GM18505 (cell line): ENCODE data around the gene CHST7.

Source experiments
- ATAC-seq: cut with Tn5 transposase; IDR thresholded peaks from one replicate; pipeline ENCODE4 v1.9.1; 2021; ENCODE audit not compliant: unreplicated experiment
- POLR2A ChIP-seq: IDR thresholded peaks from 4 replicates; pipeline ENCODE4 v1.6.1; 2011; ENCODE audit warnings: borderline replicate concordance; ENCODE audit not compliant: insufficient read depth, insufficient read length; ENCODE audit errors: extremely low read depth

Gene CHST7

DNA sequence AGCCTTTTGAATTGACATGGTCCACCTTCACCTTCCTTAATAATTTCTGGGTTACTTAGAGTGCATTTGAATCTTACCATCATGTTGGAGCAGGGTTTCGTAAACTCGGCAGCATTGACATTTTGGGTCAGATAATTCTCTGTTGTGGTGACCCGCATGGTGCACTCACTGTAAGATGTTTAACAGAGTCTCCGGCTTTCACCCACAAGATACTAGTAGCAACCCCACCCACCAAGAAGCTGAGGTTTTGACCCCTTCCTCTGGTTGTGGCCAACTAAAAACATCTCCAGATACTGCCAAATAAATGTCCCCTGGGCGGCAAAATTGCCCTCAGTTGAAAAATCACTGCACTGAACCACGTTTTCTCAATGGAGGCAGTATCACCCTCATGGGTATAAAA lies 62.7 kb downstream of the CHST7 start:
- ATAC-seq, result no peak
- TF ChIP-seq POLR2A, result no peak

- ATAC-seq, result peak; percentile 47
- no peak for TF ChIP-seq POLR2A
Observed at GRCh38 chrX:46637938-46638337, 64.4 kb downstream of the CHST7 start.

GRCh38 chrX:46642145-46642544 lies 68.6 kb downstream of the CHST7 start:
- no peak for ATAC-seq
- no peak for TF ChIP-seq POLR2A

- no peak for ATAC-seq
- TF ChIP-seq POLR2A, result no peak
Observed at GRCh38 chrX:46643636-46644035, 70.1 kb downstream of the CHST7 start.

DNA sequence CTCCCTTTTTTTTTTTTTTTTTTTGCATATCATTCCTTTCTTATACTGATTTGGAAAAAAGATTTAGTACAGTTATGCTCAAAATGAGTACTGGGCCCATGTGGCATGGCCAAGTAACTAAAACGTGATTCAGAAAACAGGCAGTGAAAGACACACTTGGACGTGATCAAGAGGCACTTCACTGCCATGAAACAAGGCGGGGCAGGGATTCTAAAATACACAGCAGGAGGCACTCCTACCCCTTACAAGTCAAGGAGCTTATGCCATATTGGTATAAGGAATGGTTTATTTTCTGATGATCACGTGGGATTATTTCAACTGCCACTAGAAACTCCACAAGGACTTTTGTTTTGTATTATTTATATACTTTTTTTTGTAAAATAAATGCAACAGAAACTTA lies 72.0 kb downstream of the CHST7 start:
- no peak for TF ChIP-seq POLR2A
- no peak for ATAC-seq

GRCh38 chrX:46647251-46647650 lies 73.7 kb downstream of the CHST7 start:
- no peak for TF ChIP-seq POLR2A
- ATAC-seq, result no peak
